ENCODE data around the gene RMI2.

- TF ChIP-seq PATZ1 (CRISPR knock-in tag; IDR thresholded peaks at IDR 0.05; ENCODE audit: borderline replicate concordance) (no peak), ZNF565 (CRISPR knock-in tag; conservative IDR thresholded peaks at IDR 0.05; ENCODE audit: low read depth) (no peak), CSRNP3 (CRISPR knock-in tag; IDR thresholded peaks at IDR 0.05) (no peak)
- TF ChIP-seq, protein P1, sequence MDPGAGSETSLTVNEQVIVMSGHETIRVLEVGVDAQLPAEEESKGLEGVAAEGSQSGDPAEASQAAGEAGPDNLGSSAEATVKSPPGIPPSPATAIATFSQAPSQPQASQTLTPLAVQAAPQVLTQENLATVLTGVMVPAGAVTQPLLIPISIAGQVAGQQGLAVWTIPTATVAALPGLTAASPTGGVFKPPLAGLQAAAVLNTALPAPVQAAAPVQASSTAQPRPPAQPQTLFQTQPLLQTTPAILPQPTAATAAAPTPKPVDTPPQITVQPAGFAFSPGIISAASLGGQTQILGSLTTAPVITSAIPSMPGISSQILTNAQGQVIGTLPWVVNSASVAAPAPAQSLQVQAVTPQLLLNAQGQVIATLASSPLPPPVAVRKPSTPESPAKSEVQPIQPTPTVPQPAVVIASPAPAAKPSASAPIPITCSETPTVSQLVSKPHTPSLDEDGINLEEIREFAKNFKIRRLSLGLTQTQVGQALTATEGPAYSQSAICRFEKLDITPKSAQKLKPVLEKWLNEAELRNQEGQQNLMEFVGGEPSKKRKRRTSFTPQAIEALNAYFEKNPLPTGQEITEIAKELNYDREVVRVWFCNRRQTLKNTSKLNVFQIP (CRISPR knock-in tag; IDR thresholded peaks at IDR 0.05; ENCODE audit: borderline replicate concordance, low read depth) = no peak
Measured at GRCh38 chr16:11319529-11320146, 25.6 kb upstream of the RMI2 start.

Data from SK-N-SH treated with all-trans-retinoic acid at 6 μM for 48 hours (cell line).